PC-9 (cell line): ENCODE measurements around the gene BEX2.

Experiments
- EZH2 ChIP-seq: fragments of 200-600 bp; sonication (generic); IDR thresholded peaks from 2 replicates; pipeline ENCODE4 v1.8.0; 2017; ENCODE audit warnings: antibody characterized with exemption, low read depth
- TF ChIP-seq, protein P1 (sequence below): fragments of 200-600 bp; sonication (generic); conservative IDR thresholded peaks from 2 replicates; pipeline ENCODE4 v1.6.1; 2017; ENCODE audit warnings: mixed run types, antibody characterized with exemption, mild to moderate bottlenecking, moderate library complexity

DNA sequence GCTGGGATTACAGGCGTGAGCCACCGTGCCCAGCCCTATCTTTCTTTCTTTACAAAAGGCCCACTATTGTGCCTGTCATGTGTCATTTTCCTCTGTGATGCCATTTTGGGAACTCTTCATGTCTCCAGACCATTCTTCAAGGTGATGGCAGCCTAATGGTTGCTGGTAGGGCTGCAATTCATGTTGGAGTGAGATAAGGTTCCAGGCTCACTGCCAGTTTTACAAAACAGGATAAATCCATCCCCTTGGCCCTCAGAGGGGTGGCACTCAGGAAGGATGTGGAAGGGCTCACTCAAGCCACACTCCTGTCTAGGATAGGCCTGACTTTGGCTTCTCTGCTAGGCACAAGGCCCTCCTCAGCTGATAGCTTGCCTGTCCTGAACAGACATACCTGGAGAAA, 49.3 kb upstream of the BEX2 start:
- TF ChIP-seq, protein P1, sequence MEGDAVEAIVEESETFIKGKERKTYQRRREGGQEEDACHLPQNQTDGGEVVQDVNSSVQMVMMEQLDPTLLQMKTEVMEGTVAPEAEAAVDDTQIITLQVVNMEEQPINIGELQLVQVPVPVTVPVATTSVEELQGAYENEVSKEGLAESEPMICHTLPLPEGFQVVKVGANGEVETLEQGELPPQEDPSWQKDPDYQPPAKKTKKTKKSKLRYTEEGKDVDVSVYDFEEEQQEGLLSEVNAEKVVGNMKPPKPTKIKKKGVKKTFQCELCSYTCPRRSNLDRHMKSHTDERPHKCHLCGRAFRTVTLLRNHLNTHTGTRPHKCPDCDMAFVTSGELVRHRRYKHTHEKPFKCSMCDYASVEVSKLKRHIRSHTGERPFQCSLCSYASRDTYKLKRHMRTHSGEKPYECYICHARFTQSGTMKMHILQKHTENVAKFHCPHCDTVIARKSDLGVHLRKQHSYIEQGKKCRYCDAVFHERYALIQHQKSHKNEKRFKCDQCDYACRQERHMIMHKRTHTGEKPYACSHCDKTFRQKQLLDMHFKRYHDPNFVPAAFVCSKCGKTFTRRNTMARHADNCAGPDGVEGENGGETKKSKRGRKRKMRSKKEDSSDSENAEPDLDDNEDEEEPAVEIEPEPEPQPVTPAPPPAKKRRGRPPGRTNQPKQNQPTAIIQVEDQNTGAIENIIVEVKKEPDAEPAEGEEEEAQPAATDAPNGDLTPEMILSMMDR, result no peak
- TF ChIP-seq EZH2, result no peak
